ENCODE measurements around the gene PRELID3B. TPM values are rescaled to one million over a fixed set of nuclear protein-coding genes. Genes with fewer than 3 reads are reported as not detected.
"Not testable (repeated sequence)": the region's sequence is repeated elsewhere in the genome, so short reads cannot be mapped to it uniquely, and the experiment has no call there.

The PRELID3B gene
- total RNA-seq, 1 donor from 2014 or later = 46.6 TPM

DNA sequence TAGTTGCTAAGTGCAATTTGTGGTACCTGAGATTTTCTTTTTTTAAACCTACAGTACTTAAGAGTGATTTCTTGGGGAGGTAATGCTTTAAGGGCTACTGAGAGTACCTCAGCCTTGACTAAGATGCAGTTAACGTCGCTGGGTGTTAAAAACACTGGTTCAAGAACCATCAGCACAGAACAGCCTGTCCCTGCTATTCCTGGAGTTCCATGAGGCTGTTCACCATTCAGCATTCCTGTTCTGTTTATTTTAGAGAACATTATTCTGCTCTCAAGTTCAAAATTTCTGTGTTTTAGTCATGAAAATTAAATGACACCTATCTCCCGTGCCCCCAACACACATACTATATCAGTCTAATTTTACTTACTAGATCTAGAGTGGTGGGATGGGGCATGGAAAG, 1.7 kb upstream of the PRELID3B start:
- Histone ChIP-seq H3K9me3 (replicated peaks) (no peaks in the 10 kb centered on the region), H3K36me3 (no peaks in the 10 kb centered on the region), H3K4me3 (no peak overlapping the region), H3K27ac (replicated peaks) (peak overlapping the region; percentile 88), H3K4me1 (peaks cover 40% of the 10 kb centered on the region), H3K27me3 (ENCODE audit: low read depth) (no peaks in the 10 kb centered on the region)
- no peak for DNase-seq
- intact Hi-C loops (cut with micrococcal nuclease) = no loop called here
- TF ChIP-seq, protein P1, sequence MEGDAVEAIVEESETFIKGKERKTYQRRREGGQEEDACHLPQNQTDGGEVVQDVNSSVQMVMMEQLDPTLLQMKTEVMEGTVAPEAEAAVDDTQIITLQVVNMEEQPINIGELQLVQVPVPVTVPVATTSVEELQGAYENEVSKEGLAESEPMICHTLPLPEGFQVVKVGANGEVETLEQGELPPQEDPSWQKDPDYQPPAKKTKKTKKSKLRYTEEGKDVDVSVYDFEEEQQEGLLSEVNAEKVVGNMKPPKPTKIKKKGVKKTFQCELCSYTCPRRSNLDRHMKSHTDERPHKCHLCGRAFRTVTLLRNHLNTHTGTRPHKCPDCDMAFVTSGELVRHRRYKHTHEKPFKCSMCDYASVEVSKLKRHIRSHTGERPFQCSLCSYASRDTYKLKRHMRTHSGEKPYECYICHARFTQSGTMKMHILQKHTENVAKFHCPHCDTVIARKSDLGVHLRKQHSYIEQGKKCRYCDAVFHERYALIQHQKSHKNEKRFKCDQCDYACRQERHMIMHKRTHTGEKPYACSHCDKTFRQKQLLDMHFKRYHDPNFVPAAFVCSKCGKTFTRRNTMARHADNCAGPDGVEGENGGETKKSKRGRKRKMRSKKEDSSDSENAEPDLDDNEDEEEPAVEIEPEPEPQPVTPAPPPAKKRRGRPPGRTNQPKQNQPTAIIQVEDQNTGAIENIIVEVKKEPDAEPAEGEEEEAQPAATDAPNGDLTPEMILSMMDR (IDR thresholded peaks at IDR 0.05; ENCODE audit: borderline replicate concordance) = no peak

DNA sequence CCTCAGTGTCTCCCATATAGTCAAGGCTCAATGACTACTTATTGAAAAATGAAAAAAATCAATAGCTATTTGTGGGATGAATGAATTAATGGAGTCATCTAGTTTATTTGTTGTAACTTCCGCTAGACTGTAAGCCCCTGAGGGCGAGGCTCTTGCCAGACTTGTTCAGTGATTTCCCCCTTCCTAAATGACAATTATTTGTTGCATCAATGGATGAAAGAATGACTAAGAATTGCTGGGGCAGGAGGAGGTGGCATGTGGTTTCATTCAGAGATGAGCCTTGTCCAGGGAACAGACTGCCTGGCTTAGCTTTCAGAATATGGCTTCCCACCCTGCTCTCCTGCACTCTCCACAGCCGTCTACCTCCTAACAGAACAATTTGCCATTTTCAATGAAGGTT, 1.1 kb upstream of the PRELID3B start:
- intact Hi-C loops (cut with micrococcal nuclease) = no loop called here
- TF ChIP-seq, protein P1 (IDR thresholded peaks at IDR 0.05; ENCODE audit: borderline replicate concordance) = no peak

DNA sequence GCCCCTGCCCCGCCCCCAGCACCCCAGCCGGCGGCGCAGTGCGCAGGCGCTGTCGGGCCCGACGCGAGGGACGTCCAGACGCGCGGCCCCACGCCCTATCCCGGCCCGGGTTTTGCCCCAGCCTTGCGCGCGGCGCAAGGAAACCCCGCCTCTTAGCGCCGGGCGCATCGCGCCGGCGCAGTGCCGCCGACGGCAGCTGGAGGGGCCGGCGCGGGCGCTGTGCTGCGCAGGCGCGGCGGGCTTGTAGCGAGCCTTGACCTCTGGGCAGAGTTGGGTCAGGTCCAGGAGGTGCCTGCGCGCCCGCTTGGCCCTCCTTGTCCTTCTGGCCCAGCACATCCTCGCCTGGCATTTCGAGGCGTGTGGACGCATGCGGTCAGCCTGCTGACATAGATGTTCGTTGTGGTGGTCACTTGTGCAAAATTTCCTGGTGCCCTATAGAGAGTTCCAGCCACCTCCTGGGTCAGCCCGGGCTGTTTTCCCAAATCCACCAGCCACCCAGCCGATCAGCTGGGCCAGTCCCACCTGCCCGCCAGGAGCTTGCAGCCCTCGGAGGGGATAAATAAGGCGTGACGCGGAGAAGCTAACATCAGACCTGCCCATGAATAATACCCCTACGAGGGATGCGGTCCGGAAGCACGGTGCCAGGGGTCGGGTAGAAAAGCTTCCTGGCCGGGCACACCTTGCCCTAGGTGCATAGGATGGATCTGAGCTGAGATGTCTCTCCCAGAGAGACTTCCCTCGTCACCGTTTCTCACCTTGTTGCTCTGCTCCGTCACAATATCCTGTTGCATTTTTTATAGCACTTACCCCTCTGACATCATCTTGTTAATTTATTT, 428 bp upstream of the PRELID3B start:
- intact Hi-C loops (cut with micrococcal nuclease) = no loop called here
- peaks cover 46% of the 10 kb centered on the region for H3K4me1 ChIP-seq

More for the DNA sequence above, 1.1 kb upstream of the PRELID3B start:
- Histone ChIP-seq H3K36me3 (no peaks in the 10 kb centered on the region), H3K9me3 (replicated peaks) (no peaks in the 10 kb centered on the region), H3K27me3 (ENCODE audit: low read depth) (no peaks in the 10 kb centered on the region), H3K27ac (replicated peaks) (peak overlapping the region; percentile 88), H3K4me1 (peaks cover 45% of the 10 kb centered on the region), H3K4me3 (no peak overlapping the region)
- DNase-seq = no peak

DNA sequence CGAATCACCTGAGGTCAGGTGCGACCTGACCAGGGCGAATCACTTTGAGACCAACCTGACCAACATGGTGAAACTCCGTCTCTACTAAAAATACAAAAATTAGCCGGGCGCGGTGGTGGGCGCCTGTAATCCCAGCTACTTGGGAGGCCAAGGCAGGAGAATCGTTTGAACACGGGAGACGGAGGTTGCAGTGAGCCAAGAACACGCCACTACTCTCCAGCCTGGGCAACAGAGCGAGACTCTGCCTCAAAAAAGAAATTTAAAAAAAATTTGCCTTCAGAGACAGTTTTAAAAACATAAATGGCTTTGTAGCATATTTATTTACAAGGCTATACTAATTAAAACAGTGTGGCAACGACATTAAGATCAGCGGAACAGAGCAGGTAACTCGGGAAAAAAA, 1.1 kb downstream of the PRELID3B start:
- H3K27me3 ChIP-seq (ENCODE audit: low read depth); DNase-seq; intact Hi-C loops (cut with micrococcal nuclease); H3K9me3 ChIP-seq (replicated peaks): not testable (repeated sequence)
- peaks cover 46% of the 10 kb centered on the region for H3K4me1 ChIP-seq
- peaks cover 19% of the 10 kb centered on the region for H3K36me3 ChIP-seq
- H3K27ac ChIP-seq (replicated peaks) = peak overlapping the region; percentile 88
- peak overlapping the region; percentile 88 for H3K4me3 ChIP-seq

More for the DNA sequence above, 428 bp upstream of the PRELID3B start:
- Histone ChIP-seq H3K27ac (replicated peaks) (peak overlapping the region; percentile 88), H3K4me3 (peak overlapping the region; percentile 88), H3K36me3 (peaks cover 4% of the 10 kb centered on the region), H3K27me3 (ENCODE audit: low read depth) (no peaks in the 10 kb centered on the region), H3K9me3 (replicated peaks) (no peaks in the 10 kb centered on the region)
- peak; percentile 93 for DNase-seq
- TF ChIP-seq, protein P1 (IDR thresholded peaks at IDR 0.05; ENCODE audit: borderline replicate concordance) = peak; percentile 48

DNA sequence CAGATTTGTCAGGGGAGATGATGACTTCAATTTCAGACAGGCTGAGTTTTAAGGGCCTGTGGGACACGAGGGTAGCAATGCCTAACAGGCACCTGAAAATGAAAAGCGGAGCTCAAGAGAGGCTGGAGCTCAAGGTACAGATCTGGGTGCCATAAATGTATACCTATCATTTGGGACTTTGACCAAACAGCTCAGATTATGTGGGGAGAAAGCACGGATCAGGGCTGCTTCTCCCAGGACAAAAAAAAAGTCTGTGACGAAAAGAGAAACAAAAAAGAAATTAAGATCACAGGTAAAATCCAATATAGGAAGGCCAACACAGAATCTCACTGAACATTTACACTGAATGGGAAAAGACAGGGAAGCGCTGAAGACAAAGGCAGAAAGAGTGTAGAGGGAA, 1.9 kb downstream of the PRELID3B start:
- intact Hi-C loops (cut with micrococcal nuclease) = no loop called here
- no peaks in the 10 kb centered on the region for H3K27me3 ChIP-seq (ENCODE audit: low read depth)
- no peak overlapping the region for H3K27ac ChIP-seq (replicated peaks)
- DNase-seq = no peak
- H3K36me3 ChIP-seq = peaks cover 27% of the 10 kb centered on the region
- no peaks in the 10 kb centered on the region for H3K9me3 ChIP-seq (replicated peaks)
- H3K4me3 ChIP-seq = no peak overlapping the region
- TF ChIP-seq, protein P1 (IDR thresholded peaks at IDR 0.05; ENCODE audit: borderline replicate concordance) = no peak
- H3K4me1 ChIP-seq = peaks cover 46% of the 10 kb centered on the region

DNA sequence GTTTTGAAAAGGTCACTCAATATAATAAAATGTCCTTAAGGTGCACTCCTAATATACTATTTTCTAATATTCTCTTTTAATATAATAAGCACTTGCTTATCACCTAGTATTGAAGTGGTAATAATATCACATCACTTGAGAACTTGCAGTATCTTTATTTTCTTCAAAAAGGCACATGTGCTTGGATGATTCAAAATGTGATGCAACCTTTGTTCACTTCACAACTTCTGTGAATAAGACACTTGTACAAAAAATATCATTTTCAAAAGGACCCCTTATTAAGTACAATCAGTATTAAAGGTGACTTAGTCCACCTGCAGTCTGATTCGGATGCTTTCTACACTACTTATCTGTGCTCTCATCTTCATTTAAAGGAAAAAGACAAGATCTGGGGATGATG, 3.4 kb downstream of the PRELID3B start:
- no peak for DNase-seq
- no peaks in the 10 kb centered on the region for H3K27me3 ChIP-seq (ENCODE audit: low read depth)
- H3K4me3 ChIP-seq = no peak overlapping the region
- peaks cover 41% of the 10 kb centered on the region for H3K36me3 ChIP-seq
- peaks cover 46% of the 10 kb centered on the region for H3K4me1 ChIP-seq
- no peaks in the 10 kb centered on the region for H3K9me3 ChIP-seq (replicated peaks)
- H3K27ac ChIP-seq (replicated peaks) = no peak overlapping the region
- intact Hi-C loops (cut with micrococcal nuclease) = loop anchor here (10.0 kb wide), 1 partner anchor 164 kb away; no protein-coding TSS in a partner anchor
- TF ChIP-seq, protein P1 (IDR thresholded peaks at IDR 0.05; ENCODE audit: borderline replicate concordance) = no peak
